ENCODE measurements around the gene TSPAN13. TPM values are rescaled to one million over a fixed set of nuclear protein-coding genes. Genes with fewer than 3 reads are reported as not detected.

The TSPAN13 gene
- total RNA-seq, 2 donors from 2014 or later: 24.7 to 50.8 TPM

DNA sequence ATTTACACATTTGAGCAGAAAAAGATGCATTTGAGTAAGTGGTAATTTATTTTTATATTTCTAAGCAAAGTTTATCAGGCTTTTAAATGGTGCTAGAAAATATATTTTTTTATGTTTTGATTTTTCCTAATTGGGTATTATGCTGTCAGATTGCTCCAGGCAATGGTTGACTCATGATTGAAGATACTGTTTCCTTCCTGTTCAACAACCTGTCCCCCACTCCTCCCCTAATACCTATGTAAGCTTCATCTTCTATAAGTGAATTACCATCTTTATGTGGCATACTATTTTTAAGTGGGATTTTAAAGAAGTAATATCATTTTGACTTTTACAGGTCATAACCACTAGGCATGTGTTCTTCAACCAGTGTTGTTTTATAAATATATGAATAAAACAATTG lies 21.4 kb downstream of the TSPAN13 start:
- H3K4me1 ChIP-seq: peaks cover 8% of the 10 kb centered on the region
- H3K36me3 ChIP-seq (replicated peaks in 1 of 2; ENCODE audit: insufficient read depth in 1 of 2, low read depth in 2 of 2): no peaks in the 10 kb centered on the region
- no peak overlapping the region for H3K4me3 ChIP-seq
- DNase-seq (no peak), ATAC-seq (no peak)
- H3K27ac ChIP-seq: no peak overlapping the region
- TF ChIP-seq POLR2A (IDR thresholded peaks at IDR 0.05): no peak
- TF ChIP-seq, protein P1, sequence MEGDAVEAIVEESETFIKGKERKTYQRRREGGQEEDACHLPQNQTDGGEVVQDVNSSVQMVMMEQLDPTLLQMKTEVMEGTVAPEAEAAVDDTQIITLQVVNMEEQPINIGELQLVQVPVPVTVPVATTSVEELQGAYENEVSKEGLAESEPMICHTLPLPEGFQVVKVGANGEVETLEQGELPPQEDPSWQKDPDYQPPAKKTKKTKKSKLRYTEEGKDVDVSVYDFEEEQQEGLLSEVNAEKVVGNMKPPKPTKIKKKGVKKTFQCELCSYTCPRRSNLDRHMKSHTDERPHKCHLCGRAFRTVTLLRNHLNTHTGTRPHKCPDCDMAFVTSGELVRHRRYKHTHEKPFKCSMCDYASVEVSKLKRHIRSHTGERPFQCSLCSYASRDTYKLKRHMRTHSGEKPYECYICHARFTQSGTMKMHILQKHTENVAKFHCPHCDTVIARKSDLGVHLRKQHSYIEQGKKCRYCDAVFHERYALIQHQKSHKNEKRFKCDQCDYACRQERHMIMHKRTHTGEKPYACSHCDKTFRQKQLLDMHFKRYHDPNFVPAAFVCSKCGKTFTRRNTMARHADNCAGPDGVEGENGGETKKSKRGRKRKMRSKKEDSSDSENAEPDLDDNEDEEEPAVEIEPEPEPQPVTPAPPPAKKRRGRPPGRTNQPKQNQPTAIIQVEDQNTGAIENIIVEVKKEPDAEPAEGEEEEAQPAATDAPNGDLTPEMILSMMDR (IDR thresholded peaks at IDR 0.05): no peak
- intact Hi-C loops (cut with DNase I): no loop called here
- no peaks in the 10 kb centered on the region for H3K9me3 ChIP-seq
- no peaks in the 10 kb centered on the region for H3K27me3 ChIP-seq

DNA sequence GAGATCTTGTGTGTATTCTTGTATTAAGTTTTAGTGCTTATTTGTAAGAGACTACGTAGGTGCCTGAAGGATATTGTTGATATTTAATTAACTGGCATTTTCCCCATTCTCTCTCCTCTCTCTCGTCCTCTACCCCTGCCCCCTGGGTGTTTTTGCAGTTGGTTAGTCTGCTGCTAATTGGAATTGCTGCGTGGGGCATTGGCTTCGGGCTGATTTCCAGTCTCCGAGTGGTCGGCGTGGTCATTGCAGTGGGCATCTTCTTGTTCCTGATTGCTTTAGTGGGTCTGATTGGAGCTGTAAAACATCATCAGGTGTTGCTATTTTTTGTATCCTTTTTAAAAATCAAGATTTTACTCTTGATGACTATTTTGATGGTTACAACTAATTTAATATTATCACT lies 22.5 kb downstream of the TSPAN13 start:
- Histone ChIP-seq H3K27me3 (no peaks in the 10 kb centered on the region), H3K4me3 (no peak overlapping the region), H3K9me3 (no peaks in the 10 kb centered on the region), H3K4me1 (peaks cover 8% of the 10 kb centered on the region), H3K27ac (no peak overlapping the region), H3K36me3 (replicated peaks in 1 of 2; ENCODE audit: insufficient read depth in 1 of 2, low read depth in 2 of 2) (no peaks in the 10 kb centered on the region)
- TF ChIP-seq POLR2A (IDR thresholded peaks at IDR 0.05): no peak
- TF ChIP-seq, protein P1 (IDR thresholded peaks at IDR 0.05): no peak
- DNase-seq (no peak), ATAC-seq (no peak)
- WGBS, 2 donors: 90 to 96% methylated on average over 7 of the region's 7 CpGs
- intact Hi-C loops (cut with DNase I): no loop called here

DNA sequence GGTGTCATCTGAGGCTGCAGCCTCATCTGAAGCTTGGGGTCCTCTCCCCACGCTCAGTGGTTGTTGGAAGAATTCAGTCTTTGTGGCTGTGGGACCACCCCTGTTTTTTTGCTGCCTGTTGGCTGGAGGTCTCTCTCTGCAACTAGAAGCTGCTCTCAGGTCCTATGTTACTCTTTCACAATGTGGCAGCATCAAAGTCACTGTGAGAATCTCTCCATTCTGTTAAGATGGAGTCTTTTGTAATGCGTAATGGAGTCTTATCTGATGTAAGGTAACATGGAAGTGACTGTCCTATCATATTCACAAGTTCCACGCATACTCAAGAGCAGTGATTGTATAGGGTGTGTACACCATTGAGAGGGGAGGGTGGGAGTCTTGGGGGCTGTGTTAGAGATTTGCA lies 24.9 kb downstream of the TSPAN13 start:
- DNase-seq (no peak), ATAC-seq (no peak)
- Histone ChIP-seq H3K36me3 (replicated peaks in 1 of 2; ENCODE audit: insufficient read depth in 1 of 2, low read depth in 2 of 2) (peaks cover 0 to 1% of the 10 kb centered on the region in 2 donors), H3K4me3 (no peak overlapping the region), H3K9me3 (no peaks in the 10 kb centered on the region), H3K27ac (no peak overlapping the region), H3K4me1 (peaks cover 4% of the 10 kb centered on the region), H3K27me3 (no peaks in the 10 kb centered on the region)
- intact Hi-C loops (cut with DNase I): no loop called here
- no peak for TF ChIP-seq POLR2A (IDR thresholded peaks at IDR 0.05)
- TF ChIP-seq, protein P1 (IDR thresholded peaks at IDR 0.05): no peak
- WGBS, 2 donors: 89 to 97% methylated on average over 3 of the region's 3 CpGs

DNA sequence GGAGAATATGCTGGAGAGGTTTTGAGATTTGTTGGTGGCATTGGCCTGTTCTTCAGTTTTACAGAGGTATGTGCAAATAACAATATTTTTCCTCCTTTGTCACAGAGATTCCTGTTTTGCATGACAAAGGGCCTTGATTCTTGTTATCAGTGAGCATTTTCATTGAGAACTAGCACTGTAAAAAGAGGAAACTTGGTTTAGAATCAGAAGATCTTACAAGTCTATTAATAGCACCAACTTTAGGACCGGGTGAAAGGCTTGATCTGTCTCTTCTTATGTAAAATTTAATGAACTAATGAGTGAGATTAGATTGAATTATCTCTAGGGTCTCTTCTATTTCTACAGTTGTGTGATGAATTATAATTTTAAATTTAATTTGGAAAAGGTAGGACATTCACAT lies 25.5 kb downstream of the TSPAN13 start:
- Histone ChIP-seq H3K27me3 (no peaks in the 10 kb centered on the region), H3K27ac (no peak overlapping the region), H3K9me3 (no peaks in the 10 kb centered on the region), H3K36me3 (replicated peaks in 1 of 2; ENCODE audit: insufficient read depth in 1 of 2, low read depth in 2 of 2) (peaks cover 0 to 2% of the 10 kb centered on the region in 2 donors), H3K4me1 (no peaks in the 10 kb centered on the region), H3K4me3 (no peak overlapping the region)
- DNase-seq (no peak), ATAC-seq (no peak)
- TF ChIP-seq, protein P1 (IDR thresholded peaks at IDR 0.05): no peak
- TF ChIP-seq POLR2A (IDR thresholded peaks at IDR 0.05): no peak
- intact Hi-C loops (cut with DNase I): no loop called here
- 63 to 70% methylated on average over 1 of the region's 1 CpG for WGBS, 2 donors

DNA sequence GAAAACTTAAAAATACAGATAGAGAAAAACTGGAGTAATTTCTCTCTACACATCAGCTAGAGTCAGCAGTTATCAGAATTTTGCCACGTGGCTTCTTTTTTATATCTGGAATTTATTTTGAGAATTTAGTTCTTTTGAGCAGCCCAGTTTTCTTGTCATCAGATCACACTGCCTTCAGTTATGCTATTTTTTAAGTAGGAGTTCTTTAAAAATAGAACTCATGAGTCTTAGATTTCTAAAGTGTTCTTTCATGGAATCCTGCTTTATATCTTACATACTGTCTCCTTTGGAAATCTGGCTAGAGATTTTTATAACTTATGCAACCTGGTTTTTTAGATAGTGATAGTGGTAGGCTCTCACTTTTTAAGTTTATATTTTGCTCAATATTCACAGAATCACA lies 27.0 kb downstream of the TSPAN13 start:
- Histone ChIP-seq H3K27ac (no peak overlapping the region), H3K9me3 (no peaks in the 10 kb centered on the region), H3K36me3 (replicated peaks in 1 of 2; ENCODE audit: insufficient read depth in 1 of 2, low read depth in 2 of 2) (peaks cover 0 to 2% of the 10 kb centered on the region in 2 donors), H3K4me3 (no peak overlapping the region), H3K4me1 (peaks cover 4% of the 10 kb centered on the region), H3K27me3 (no peaks in the 10 kb centered on the region)
- no peak for TF ChIP-seq POLR2A (IDR thresholded peaks at IDR 0.05)
- TF ChIP-seq, protein P1 (IDR thresholded peaks at IDR 0.05): no peak
- DNase-seq (no peak), ATAC-seq (no peak)
- 79 to 83% methylated on average over 1 of the region's 1 CpG for whole genome bisulfite sequencing, 2 donors
- intact Hi-C loops (cut with DNase I): no loop called here
